Forelimb muscle (tissue), 1 donor: ENCODE measurements around the gene U2SURP. TPM values are rescaled to one million over a fixed set of nuclear protein-coding genes. Genes with fewer than 3 reads are reported as not detected.

Source experiments
- DNase-seq: peaks from one replicate; pipeline ENCODE4 v3.0.0-alpha.2; 2013; ENCODE audit warnings: low read depth
- polyA plus RNA-seq: library from polyadenylated mRNA; unstranded; fragments of 120-200 nt; gene quantifications from one replicate; pipeline ENCODE4 v1.2.1, GENCODE V29; 2013; ENCODE audit not compliant: insufficient read length

U2SURP gene
- polyA plus RNA-seq: 84.8 TPM

DNA sequence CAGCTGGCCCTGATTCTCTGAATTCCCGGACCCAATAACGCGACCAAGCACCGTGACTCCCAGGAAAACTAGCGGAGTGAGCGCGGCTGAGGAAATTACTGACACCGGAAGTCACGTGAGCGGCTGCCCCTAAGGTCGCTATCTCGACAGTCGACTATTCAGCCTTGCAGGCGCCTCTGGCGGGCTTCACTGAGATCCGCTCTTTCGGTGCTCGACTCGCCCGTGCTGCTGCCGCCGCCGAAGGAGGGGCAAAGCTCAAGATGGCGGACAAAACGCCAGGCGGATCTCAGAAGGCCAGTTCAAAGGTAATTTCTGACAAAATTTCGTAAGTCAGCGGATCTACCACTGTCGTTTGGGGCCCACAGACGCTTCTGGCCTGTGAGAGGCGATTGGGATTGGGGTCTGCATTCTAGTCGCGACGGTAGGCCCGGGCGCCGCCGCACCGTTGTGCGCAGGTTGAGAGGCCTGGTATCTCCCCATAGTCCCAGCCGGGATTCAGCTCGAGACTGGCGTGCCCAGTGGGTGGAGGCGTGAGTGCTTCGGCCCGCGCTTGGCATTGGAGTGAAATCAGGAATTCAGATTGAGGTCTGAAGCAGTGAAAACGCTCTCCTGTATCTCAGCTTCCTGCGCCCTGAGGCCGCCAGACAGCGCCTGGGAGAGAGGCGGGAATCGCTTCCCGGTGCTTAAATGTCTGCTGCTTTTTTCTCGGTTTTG, at the start of gene U2SURP:
Gene U2SURP (plus strand): TSS at position 202 of the 714 bp plus-strand sequence. CDS start 59 bp downstream, at position 261.
- DNase-seq: peak; percentile 98

DNA sequence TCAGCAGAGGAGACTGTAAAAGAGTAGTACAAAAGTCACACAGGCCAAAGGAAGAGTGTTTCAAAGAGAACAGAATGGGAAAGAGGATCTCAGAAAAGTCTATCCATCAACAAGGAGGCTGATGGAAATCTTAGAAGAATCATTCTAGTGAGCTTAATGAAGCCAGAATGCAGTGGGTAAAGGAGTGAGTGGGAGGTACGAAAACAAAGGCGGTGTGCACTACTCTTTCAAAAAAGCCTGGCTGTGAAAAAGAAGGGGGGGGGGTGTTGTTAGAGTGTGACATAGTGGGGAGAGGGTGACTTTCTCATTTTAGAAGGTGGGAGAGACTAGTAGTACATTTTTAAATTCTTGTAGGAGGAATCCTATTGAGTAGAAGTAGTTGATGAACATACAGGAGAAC, 49.6 kb upstream of the U2SURP start:
- DNase-seq: no peak

DNA sequence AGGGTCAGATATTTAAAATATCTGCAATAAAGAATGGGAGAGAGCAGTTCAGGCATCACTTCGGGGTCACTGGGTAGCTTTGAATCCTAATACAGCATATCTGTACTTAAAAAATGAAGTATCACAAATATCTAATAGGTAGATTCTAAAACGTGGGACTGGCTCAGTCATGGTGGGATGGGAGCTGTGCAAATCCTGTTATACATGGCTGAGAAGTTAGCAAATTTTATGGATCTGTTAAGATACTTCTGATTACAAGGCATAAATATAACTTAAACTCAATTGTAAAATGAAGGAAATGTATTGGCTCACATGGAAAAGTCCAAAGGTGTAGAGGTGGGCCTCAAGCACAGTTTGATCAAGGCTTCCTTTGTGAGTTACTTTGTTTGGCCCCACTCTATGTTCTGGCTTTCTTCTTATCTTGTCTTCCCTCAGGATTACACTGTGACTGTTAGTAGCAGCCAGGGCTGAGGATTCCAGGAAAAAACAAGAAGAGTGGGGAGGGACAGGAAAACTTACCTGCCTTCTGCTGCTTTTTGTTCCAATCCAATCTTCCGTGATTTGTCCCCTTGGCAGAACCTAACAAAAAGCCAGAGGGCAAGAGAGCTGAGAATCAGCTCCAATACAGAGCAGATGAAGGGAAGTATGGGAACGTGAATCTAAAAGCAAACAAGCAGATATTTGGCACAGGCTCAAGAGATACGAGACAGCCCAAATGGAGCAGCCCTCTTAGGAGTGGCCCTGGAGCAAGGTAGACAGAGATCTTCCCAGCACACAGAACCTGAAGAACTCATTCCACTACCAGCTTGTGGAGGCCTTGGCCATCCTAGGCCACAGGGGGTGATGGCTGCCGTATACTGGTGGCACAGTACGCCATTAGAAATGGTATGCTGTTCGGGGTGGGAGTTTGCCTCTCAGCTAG, 48.8 kb upstream of the U2SURP start:
- no peak for DNase-seq

DNA sequence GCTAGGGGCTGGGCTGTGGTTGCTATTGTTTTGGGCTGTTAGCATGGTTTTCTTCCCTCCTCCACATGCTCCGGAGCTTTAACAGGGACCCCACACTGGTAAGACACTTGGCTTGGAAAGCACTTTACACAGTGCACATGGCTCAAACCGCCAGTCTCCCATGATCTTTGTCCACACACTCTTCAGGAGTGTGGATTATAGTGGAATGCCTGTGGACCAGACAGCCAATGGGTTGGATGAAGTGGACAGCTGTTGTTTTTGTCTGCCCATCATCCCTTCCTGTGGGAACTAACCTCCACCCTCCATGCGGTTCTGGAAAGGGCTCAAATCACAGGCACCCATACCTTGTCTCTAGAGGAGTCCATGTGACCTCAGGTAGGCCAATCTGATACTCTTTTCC, 47.9 kb upstream of the U2SURP start:
- no peak for DNase-seq

DNA sequence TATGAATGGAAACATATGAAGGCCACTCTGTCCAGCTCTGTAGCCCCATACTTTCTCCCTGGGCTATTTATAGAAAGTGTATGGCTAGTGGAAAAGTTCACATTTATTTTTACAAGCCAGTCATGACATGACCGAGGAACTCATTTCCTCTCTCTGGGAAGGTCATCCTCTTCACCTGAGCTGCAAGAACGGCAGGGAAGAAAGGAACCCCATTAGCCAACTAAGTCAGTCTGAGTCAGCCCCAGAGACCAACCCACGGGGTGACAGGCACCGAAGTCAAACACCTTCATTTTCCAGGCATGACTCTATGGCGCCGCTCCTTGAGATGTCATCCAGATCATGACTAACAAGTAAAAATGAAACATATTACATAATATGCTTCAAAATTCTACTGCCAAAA, 42.7 kb upstream of the U2SURP start:
- DNase-seq: no peak

DNA sequence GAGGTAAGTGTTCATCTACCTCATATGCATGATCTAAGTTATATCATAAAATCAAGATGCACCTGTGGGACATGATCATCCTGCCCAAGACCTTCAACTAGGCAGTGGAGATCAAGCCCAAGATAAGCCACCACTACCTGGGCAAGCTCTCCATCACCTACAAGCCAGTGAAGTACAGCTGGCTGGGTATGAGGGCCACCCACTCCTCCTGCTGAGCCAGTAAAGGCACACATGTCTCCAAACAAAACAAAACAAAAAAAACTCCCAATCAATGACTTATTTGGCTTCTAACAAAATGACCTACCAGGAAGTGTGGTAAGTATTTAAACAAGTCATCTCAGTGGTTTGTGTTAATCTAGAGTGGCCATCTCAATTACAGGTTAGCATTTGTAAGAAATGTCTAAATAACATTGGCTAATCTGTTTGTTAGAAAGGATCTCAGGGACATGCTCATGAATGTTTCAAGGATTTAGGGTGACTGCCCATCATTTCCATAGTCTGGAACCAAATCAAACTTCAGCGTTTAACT, 41.0 kb upstream of the U2SURP start:
- no peak for DNase-seq

DNA sequence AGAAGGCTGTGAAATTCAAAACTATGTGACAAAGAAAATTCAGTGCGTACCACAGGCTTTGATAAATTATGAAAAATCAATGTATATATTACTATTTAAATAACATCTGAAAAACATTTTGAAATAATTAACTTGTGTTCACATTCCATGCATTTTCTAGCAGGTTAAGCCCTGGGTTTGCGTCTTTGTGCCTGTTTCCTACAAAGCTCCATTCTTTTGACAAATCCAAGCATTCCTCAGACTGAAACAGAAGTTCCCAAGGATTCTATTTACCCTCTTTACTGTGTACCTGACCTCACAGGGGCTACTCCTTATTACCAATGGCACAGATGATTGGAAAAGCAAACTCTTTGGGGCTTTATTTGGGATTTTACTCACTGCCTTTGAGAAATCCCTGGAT, 39.8 kb upstream of the U2SURP start:
- no peak for DNase-seq

DNA sequence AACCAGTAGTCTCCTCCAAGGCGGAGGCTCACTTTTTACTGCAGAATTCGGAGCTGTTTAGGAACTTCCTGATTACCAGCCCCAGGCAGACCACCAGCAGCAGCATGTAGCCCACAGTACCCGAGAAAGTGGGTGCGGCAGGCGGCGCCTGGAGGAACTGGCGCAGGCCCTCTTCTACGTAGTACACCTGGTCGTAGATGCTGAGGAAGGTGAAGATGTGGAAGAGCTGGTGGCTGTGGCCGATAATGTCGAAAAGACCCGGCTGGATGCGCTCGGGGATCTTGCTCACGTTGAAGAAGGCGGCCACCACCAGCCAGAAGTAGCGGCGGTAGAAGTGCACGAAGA, 39.2 kb upstream of the U2SURP start:
- no peak for DNase-seq

DNA sequence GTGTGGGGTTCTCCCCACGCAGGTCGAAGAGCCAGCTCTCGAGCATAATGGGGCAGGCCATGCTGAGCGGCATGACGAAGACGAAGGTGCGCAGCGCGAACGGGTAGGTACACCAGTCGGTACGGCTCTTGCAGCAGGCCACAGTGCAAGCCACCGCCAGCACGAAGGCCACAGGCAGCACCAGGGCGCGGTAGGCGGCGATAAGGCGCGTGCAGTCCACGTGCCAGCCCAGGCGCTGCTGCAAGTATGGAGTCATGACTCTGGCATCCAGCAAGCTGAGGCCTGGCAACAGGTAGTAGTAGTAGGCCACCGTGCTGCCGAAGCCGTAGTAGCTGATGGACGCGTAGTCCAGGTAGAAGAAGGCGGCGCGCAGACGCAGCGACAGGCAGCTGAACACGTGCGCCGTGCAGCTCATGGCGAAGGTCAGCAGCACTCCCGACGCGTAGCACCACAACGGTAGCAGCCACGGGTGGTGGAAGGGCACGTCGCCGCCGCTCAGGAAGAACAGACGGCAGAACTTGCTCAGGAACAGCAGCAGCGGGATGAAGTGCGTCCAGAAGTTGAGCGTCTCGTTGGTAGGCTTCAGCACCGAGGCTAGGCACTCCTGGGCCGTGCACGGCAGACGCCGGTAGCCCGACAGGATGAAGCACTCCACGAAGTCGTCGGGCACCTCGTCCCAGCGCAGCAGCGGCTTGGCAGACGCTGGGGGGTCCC, 38.7 kb upstream of the U2SURP start:
- DNase-seq: no peak

DNA sequence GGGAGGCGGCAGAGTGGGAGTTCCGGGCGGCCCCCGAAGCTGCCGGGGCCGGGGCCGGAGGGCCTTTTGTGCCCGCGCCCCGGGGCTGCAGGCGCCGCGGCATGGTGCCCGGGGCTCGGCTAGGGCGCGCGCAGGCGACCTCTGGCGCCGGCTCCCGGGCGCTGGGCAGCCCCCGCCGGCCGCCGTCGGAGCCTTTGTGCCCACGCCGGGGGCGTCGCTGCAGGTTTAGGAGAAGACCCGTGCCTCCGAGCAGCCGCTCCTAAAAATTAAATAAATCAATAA, 38.2 kb upstream of the U2SURP start:
- no peak for DNase-seq

DNA sequence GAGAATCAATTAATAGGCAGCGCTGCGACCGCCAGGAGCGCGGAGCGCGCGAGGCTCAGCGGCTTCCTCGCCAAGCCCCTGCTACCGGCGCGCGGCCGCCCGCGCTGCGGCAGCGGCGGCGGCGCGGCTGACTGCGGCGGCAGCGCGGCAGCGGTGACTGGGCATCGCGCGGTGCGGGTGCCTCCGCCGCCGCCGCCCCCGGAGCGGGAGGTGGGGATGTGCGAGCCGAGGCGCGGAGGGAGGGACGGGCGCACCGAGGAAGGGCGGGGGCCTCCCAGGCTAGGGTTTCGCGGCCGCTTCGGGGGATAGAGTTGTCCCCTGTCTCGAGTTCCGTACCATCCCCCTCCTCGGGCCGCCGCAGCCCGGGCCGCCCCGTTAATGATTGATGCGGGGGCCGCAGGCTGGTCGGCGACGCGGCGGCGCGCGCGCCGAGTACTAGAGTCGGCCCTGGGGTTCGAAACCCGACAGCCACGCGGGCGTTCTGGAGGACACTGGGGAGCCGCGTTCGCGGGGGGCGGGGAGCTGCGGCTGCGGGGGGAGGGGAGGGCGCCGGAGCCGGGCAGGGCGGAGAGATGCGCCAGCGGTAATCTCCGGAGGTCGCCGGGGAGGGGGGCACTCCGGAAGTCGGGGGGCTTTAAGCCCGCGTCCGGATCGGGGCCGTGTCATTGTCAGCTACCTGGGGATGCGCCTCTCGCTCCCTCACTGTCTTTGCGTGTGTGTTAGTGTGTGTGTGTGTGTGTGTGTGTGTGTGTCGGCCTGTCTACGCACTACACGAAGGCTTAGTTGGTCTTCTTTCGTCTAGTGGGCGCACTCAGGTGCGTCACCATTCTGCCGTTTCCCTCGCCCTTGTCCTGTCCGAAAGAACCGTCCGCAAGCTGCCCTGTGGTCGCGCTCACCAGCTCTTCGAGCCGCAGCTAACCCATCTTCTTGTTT, 37.6 kb upstream of the U2SURP start, which contains the start of gene PAQR9:
Gene PAQR9 (minus strand): TSS at position 159 of the 933 bp plus-strand sequence. CDS start 338 bp downstream, outside the sequence.
- no peak for DNase-seq

DNA sequence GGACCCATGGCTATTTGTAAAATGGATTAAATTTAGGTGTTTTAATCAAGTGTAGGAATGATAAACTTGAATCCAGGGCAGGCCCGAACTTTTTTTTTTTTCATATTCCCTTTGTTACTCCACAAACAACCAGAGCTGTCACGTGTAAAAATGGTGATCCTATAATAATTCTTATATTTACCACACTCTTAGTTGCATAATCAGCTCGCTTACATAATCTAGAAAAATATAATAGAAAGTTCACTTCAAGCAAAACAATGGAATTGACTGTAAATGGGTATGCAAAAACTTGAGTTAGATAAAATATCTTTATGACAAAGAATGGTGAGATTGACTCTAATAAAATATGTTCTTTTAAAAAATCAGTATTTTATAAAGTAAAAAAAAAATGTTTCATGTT, 35.8 kb upstream of the U2SURP start:
- no peak for DNase-seq

DNA sequence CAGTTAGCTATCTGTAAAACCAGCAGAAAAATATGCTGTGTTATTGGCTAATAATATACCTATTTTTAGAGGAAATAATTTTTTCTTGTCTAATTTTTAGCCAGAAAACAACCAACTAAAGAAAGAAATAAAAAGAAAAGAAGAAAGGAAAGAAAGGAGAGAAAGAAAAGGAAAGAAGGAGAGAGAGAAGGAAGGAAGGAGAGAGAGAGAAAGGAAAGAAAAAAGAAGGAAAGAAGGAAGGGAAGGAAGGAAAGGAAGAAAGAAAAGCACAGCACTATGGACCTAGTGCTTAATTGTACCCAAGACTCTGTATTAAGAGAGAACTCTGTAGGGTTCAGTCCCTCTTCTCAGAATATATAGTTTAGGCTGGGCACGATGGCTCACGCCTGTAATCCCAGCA, 34.6 kb upstream of the U2SURP start:
- no peak for DNase-seq

DNA sequence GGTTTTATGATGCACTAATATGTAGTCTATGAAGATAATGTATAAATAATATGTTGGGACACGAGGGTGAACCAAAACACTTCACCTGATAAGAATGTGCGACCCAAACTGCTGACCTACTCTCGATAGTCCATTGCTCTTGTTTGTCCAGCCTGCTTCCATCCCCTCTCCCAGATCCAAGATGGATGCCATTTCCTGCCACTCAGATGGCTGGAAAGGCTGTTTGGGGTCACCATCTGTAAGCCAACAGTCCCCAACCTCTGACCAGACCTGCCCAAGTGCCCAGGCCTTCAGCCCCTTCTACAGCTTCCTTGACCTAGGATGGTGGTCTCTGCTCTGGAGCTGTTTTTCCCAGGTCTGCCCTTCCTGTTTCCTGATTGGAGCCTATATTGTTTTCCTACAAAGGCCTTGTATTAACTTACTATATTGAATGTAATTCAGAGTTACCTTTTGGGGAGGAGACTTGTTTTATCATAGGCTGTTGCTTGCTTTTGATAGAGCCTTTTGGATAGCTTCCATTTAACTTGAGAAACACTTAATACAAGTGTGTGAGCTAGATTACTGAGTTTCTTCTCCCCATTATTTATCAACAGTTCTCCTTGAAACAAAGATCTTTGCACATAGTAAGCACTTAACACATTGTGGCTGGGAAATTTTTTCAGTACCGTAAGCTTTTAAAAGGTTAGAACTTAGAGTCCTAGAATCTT, 32.9 kb upstream of the U2SURP start:
- no peak for DNase-seq

DNA sequence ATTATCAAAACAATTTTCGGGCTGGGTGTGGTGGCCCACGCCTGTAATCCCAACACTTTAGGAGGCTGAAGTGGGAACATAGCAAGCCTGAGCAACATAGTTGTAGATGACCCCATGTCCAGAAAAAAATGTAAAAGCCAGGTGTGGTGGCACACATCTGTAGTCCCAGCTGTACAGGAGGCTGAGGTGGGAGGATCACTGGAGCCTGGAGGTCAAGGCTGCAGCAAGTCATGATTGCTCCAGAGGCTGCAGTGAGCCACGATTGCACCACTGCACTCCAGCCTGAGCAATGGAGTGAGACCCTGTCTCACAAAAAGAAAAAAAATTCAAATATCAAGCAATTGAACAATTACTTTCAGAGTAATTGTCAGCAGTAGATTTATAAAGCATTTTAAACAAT, 29.9 kb upstream of the U2SURP start:
- no peak for DNase-seq

DNA sequence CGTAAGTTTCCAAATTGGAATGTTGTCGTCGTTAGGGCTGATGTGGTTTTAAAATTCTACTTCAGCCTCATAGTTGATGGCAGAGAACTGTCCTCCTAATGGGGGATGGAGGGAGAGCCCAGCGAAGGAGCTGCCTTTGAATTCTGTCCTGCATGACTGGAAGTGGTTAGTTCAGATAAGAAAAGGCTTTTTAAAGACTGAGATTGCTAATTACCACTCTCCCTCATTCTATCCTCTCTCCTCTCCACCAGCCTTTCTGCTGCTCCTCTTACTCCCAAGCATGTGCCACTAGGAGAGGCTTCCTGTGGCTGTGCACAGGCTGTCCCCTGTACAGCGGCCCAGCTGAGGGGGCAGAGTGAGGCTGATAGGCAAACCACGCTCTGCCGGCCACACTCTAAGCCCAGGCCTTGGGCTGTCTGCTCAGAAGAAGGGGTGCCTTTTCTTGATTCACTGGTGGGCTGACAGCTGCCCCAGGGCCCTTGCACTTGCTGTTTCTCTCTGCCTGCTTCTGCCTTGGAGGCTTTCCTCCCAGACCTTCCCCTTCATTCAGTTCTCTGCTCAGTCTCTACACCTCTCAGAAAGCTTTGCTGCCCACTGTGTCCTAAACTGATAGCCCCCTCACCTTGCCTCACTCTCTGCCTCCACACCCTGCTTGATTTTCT, 29.1 kb upstream of the U2SURP start:
- DNase-seq: no peak

DNA sequence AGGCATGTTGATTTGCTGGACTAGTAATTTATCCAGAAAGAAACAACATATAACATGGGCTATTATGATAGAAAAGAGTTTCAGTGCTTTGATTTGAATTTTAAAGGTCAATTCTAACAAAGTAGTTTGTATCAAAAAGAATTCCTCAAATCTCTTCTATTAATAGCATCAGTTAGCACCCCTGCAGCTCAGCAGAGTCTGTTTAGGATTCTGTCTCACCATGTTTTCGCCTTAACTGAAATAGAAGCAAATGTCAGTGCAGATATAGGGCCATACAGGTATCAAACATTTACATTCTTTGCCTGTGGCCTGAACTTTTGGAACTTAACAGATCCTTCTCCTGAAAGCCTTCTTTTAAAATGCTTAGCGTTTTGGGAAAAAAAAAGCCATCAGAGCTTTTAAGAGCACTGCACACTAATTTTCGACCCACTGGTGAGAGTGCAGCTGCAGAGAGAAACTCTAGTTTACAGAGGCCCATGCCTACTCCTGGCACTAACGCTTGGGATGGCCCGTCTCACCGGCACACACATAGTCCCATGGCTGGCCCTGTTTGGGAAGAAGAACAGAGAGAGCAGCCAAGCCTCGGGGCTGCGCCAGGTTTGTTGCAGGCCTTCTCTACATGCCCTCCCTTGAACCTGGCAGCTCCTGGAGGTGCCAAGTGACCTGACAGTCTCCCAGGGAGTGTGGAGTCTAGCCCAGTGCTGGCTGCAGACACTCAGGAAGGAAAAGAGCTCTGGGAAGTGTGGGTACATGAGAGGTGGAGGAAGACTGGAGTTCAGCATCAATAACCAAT, 28.0 kb upstream of the U2SURP start:
- no peak for DNase-seq

DNA sequence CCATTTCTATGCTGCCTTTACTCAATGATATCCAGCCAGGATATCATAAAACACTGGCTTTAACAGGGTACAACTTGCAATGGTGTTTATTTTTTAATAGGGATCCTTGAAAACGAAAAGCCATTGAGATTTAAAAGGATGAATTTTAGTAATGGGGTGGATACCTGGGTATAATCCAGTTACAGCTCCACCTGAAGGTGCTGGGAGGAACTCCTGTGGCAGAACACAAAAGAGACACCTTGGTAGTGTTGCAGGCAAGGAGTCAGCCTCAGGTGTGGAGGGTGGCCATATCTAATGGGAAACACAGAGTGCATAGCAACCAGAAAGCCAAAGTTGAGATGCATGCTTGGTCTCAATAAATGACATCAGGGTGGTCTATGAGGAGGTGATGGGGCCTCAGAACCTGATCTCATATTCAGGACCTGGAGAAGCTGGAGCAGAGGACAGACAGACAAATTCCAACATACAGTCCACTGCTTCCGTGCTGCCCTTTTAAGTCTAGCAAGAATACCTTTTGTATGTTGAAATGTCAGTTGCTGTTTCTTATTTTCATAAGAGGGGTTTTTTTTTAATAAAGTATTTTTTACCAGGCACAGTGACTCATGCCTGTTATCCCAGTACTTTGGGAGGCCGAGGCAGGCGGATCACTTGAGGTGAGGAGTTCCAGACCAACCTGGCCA, 25.9 kb upstream of the U2SURP start:
- DNase-seq: no peak
